B cell (primary cell): Measurements from ENCODE around the gene FNDC5.

Experiments used
- CTCF ChIP-seq: fragments of 200-600 bp; IDR thresholded peaks from one replicate; pipeline ENCODE4 v1.8.0; 2022; ENCODE audit warnings: antibody characterized with exemption, mild to moderate bottlenecking
- EZH2 ChIP-seq: IDR thresholded peaks from 2 replicates; pipeline ENCODE4 v1.6.1; 2012; ENCODE audit warnings: borderline replicate concordance, low read depth, mild to moderate bottlenecking, moderate library complexity, low read length; ENCODE audit not compliant: insufficient read depth, poor library complexity, severe bottlenecking

DNA sequence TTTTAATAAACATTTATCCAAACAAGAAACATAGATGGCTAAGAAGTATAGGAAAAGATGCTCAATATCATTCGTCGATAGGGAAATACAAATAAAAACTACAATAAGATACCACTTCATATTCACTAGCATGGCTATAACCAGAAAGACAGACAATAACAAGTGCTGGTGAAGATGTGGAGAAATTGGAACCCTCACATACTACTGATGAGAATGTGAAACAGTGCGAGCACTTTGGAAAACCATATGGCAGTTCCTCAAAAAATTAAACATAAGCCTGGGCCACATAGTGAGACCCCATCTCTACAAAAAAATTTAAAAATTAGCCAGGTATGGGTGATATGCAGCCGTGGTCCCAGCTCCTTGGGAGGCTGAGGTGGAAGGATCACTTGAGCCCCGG, 39.6 kb upstream of the FNDC5 start:
- no peak for TF ChIP-seq CTCF
- no peak for TF ChIP-seq EZH2
